ENCODE results near the gene LRRC53.

The LRRC53 gene

DNA sequence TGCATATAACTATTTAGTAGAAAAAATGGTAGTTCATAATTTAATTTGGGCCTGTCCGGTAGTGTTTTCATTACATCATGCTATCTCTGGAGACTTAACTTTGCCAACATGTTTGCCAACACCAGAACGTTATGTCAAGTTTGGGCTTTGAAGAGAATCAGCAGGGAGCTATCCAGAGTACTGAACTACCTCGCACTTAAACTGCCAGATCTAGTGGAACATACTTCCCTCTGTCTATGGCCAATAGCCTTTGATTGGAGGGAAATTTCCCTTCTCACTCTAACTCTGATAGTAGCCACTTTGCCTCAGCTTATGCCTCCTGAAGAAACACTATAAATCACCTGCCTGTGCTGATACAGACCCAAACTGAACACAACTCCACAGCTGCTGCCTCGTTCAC is 10.0 kb downstream of the LRRC53 start:
- DNase-seq (ENCODE audit: low read depth) = peak; percentile 56
- in situ Hi-C loops (cut with HindIII; ENCODE audit: low sequenced_read_pairs) = no loop called here
- no peak overlapping the region for H3K4me3 ChIP-seq (ENCODE audit: low read depth, low read length)
- TF ChIP-seq, protein P1, sequence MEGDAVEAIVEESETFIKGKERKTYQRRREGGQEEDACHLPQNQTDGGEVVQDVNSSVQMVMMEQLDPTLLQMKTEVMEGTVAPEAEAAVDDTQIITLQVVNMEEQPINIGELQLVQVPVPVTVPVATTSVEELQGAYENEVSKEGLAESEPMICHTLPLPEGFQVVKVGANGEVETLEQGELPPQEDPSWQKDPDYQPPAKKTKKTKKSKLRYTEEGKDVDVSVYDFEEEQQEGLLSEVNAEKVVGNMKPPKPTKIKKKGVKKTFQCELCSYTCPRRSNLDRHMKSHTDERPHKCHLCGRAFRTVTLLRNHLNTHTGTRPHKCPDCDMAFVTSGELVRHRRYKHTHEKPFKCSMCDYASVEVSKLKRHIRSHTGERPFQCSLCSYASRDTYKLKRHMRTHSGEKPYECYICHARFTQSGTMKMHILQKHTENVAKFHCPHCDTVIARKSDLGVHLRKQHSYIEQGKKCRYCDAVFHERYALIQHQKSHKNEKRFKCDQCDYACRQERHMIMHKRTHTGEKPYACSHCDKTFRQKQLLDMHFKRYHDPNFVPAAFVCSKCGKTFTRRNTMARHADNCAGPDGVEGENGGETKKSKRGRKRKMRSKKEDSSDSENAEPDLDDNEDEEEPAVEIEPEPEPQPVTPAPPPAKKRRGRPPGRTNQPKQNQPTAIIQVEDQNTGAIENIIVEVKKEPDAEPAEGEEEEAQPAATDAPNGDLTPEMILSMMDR (IDR thresholded peaks at IDR 0.05; ENCODE audit: low read depth, low read length, missing control alignments) = no peak

DNA sequence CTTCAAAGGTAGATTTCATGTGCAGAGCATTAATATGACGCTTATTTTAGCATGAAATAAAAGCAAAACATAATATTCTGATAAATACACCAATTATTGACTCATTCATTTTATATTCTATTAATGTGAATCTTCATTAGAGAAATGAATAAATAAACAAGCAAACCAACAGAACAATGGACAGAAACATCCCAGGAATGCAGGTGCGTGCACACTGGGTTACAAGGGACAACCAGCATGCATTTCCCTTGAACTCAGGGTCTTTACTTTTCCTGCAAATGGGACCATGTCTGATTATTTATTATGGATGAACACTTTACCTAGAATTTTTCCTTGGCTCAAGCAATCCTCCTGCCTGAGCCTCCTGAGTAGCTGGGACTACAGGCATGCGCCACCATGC is 13.5 kb downstream of the LRRC53 start:
- TF ChIP-seq, protein P1 (IDR thresholded peaks at IDR 0.05; ENCODE audit: low read depth, low read length, missing control alignments) = no peak
- DNase-seq (ENCODE audit: low read depth) = no peak
- no peak overlapping the region for H3K4me3 ChIP-seq (ENCODE audit: low read depth, low read length)
- in situ Hi-C loops (cut with HindIII; ENCODE audit: low sequenced_read_pairs) = no loop called here

DNA sequence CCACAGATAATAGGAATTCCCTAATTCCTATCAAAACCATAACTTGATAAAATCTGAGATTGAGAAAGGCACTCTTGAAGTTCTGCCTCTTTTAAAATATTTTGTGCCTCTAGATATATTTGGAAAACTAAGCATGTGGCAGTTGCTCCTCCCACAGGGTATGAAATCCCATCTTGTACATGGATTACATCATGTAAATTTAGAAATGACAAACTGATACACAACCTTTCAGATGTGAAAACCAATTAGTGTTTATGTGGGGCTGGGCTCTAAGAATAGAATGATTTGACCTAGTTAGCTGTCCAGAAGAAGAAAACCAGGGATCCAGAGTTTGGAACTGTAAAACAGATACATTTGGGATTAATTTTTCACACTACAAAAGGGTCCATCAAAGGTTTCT is 15.7 kb downstream of the LRRC53 start:
- H3K4me3 ChIP-seq (ENCODE audit: low read depth, low read length) = no peak overlapping the region
- TF ChIP-seq, protein P1 (IDR thresholded peaks at IDR 0.05; ENCODE audit: low read depth, low read length, missing control alignments) = no peak
- no peak for DNase-seq (ENCODE audit: low read depth)
- in situ Hi-C loops (cut with HindIII; ENCODE audit: low sequenced_read_pairs) = no loop called here

DNA sequence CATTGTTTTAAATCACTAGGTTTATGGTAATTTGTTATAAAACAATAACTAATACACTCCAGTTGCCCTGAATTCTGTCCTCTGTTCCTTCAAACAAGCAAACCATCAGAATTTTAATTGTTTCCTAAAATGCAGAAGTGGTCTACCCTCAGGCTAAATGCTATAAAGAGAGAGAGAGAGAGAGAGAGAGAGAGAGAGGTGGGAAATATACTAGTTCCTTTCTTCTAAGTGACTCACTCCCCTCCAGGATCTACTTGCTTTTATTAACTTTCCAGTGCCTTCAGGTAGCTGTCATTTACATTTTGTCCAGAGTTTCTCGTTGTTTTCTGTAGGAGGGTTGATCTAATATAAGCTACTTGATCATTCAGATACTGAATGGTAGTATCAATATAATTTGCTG is 26.4 kb downstream of the LRRC53 start:
- TF ChIP-seq, protein P1 (IDR thresholded peaks at IDR 0.05; ENCODE audit: low read depth, low read length, missing control alignments) = no peak
- in situ Hi-C loops (cut with HindIII; ENCODE audit: low sequenced_read_pairs) = no loop called here
- H3K4me3 ChIP-seq (ENCODE audit: low read depth, low read length) = no peak overlapping the region
- no peak for DNase-seq (ENCODE audit: low read depth)

DNA sequence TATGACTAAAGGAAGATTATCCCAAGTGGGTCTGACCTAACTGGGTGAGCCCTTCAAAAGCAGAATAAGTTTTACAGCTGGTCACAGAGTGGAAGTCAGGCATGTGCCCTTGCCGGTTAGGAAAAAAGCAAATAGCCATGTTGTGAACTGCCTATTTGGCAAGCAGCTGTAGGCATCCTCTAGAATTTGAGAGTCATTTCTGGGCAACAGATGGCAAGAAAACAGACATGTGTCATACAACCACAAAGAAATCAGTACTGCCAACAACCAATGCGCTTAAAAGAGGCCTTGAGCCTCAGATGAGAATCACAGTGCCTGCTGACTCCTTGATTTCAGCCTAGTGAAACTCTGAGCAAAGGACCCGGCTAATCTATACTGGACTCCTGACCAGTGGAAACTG is 26.8 kb downstream of the LRRC53 start:
- H3K4me3 ChIP-seq (ENCODE audit: low read depth, low read length) = no peak overlapping the region
- in situ Hi-C loops (cut with HindIII; ENCODE audit: low sequenced_read_pairs) = no loop called here
- no peak for DNase-seq (ENCODE audit: low read depth)
- TF ChIP-seq, protein P1 (IDR thresholded peaks at IDR 0.05; ENCODE audit: low read depth, low read length, missing control alignments) = no peak

DNA sequence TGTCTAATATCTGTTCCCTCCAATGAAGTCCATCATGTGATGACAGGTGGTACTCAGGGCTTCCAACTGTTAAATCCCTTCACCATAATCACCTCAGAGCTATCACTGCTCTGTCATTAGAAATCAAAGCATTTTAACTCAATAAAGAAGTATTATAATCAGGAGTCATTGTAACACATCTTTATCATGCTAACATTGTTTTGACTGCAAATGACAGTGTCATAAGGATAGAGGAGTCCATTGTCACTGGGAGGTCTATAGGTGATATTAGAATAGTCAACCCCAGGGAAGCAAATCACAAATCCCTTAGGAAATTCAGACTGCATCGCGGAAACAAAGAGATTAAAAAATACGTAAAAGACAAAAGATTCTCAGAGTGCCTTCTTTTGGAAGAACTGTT is 30.8 kb downstream of the LRRC53 start:
- DNase-seq (ENCODE audit: low read depth) = no peak
- in situ Hi-C loops (cut with HindIII; ENCODE audit: low sequenced_read_pairs) = no loop called here
- TF ChIP-seq, protein P1 (IDR thresholded peaks at IDR 0.05; ENCODE audit: low read depth, low read length, missing control alignments) = no peak
- H3K4me3 ChIP-seq (ENCODE audit: low read depth, low read length) = no peak overlapping the region

DNA sequence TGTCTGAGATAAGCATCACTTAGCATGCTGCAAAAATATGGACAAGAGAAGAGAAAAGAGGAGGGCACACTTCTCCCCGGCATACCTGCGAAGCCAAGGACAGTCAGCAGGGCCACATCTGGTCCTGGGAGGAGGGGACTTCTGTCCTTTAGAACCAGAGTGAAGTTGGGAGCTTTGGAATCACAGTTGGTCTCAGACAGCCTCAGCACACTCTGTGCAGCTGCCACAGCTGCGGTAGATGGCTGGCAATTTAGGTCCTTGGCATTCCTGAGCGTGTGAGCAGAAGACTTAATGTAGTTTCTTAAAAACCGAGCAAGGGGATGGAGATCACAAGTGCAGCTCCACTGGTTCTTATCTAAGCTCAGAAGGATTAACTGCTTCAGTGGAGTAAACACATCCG is 32.3 kb downstream of the LRRC53 start:
- in situ Hi-C loops (cut with HindIII; ENCODE audit: low sequenced_read_pairs) = no loop called here
- DNase-seq (ENCODE audit: low read depth) = no peak
- TF ChIP-seq, protein P1 (IDR thresholded peaks at IDR 0.05; ENCODE audit: low read depth, low read length, missing control alignments) = no peak

More for the DNA sequence above, 32.3 kb downstream of the LRRC53 start:
- H3K4me3 ChIP-seq (ENCODE audit: low read depth, low read length) = no peak overlapping the region
